Measurements from ENCODE around the gene MCM5.

DNA sequence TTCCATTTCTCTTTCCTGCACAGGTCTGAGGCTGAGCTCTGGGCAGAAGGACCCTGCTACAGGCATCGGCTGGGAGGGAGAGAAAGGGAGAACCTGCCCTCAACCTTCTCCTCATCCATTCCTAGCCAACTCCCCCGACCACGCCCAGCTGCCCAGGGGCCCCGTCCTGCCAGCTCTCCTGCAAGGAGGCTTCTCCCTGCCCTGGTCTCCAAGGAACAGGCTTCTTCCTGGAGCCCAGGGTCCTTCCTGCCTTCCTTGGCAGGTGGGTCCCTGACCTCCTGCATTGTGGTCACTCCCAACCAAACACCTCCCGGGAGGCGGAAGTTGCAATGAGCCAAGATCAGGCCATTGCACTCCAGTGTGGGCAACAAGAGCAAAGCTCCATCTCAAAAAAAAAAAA is 31.6 kb upstream of the MCM5 start:
- TF ChIP-seq EZH2 (IDR thresholded peaks at IDR 0.05; ENCODE audit: insufficient read depth, poor library complexity, severe bottlenecking) (no peak), EZH2phosphoT487 (IDR thresholded peaks at IDR 0.05; ENCODE audit: insufficient read depth, low read depth) (no peak)
